HEK293 (cell line): ENCODE data around the gene MLLT3.

Source experiments
- CTCF ChIA-PET: fragments of 350-600 bp; formaldehyde crosslinking; extraction: SDS; loops from one replicate; lab custom pipeline; 2021; ENCODE audit warnings: antibody characterized with exemption; lab: Yijun Ruan, JAX
- POLR2A ChIA-PET: fragments of 300-600 bp; formaldehyde crosslinking; extraction: SDS; loops from one replicate; lab custom pipeline; 2020; ENCODE audit warnings: antibody characterized with exemption, inconsistent platforms; lab: Yijun Ruan, JAX
- H3K27ac ChIP-seq: fragments of 200-500 bp; sonication (Bioruptor generic); 2 replicates; pipeline ENCODE4 v1.5.1; 2014; ENCODE audit warnings: low read depth, low read length, control low read depth, inconsistent platforms; ENCODE audit errors: extremely low read depth
- H3K36me3 ChIP-seq, 2 experiments: fragments of 200-500 bp in 1 of 2; sonication (Bioruptor generic) in 1 of 2; 1 replicate in 1 of 2; 2 replicates in 1 of 2; pipeline ENCODE4 v1.5.1; 2014 to 2017; ENCODE audit warnings: inconsistent platforms in 2 of 2, low read length in 2 of 2; ENCODE audit not compliant: control insufficient read depth in 2 of 2, insufficient read depth in 1 of 2
- H3K4me1 ChIP-seq: fragments of 200-500 bp; sonication (Bioruptor generic); 2 replicates; pipeline ENCODE4 v1.5.1; 2014; ENCODE audit warnings: mild to moderate bottlenecking, low read length, inconsistent platforms; ENCODE audit not compliant: control insufficient read depth, insufficient read depth
- H3K4me3 ChIP-seq: 2 replicates; pipeline ENCODE4 v1.5.1; 2011; ENCODE audit warnings: low read depth, mild to moderate bottlenecking, control low read depth, low read length, moderate library complexity
- H3K9me3 ChIP-seq: fragments of 200-500 bp; sonication (Bioruptor generic); 2 replicates; pipeline ENCODE4 v1.5.1; 2014; ENCODE audit warnings: low read depth, low read length, inconsistent platforms; ENCODE audit not compliant: control insufficient read depth, insufficient read depth
- BCL11B ChIP-seq: fragments of 450-650 bp; formaldehyde crosslinking; IDR thresholded peaks from 2 replicates; pipeline ENCODE4 v1.5.1; 2016; ENCODE audit warnings: low read depth, missing biosample characterization, missing genetic modification characterization
- KLF17 ChIP-seq: fragments of 450-650 bp; formaldehyde crosslinking; IDR thresholded peaks from 2 replicates; pipeline ENCODE4 v1.5.1; 2016; ENCODE audit warnings: missing biosample characterization, missing genetic modification characterization
- SCRT2 ChIP-seq: fragments of 450-650 bp; formaldehyde crosslinking; IDR thresholded peaks from 2 replicates; pipeline ENCODE4 v1.5.1; 2016; ENCODE audit warnings: missing biosample characterization, missing genetic modification characterization
- SETDB1 ChIP-seq: IDR thresholded peaks from one replicate; pipeline ENCODE4 v1.6.1; 2017; ENCODE audit warnings: mild to moderate bottlenecking, low read length, moderate library complexity, mixed read lengths; ENCODE audit not compliant: insufficient read length
- ZBTB26 ChIP-seq: fragments of 450-650 bp; formaldehyde crosslinking; optimal IDR thresholded peaks from 2 replicates; pipeline ENCODE3; 2016; ENCODE audit warnings: missing biosample characterization, mild to moderate bottlenecking, missing genetic modification characterization
- ZNF146 ChIP-seq: fragments of 450-650 bp; formaldehyde crosslinking; IDR thresholded peaks from 2 replicates; pipeline ENCODE4 v1.5.1; 2016; ENCODE audit warnings: missing biosample characterization, missing genetic modification characterization
- ZNF48 ChIP-seq: fragments of 450-650 bp; formaldehyde crosslinking; IDR thresholded peaks from 2 replicates; pipeline ENCODE4 v1.5.1; 2016; ENCODE audit warnings: missing biosample characterization, missing genetic modification characterization

Gene MLLT3

GRCh38 chr9:20294046-20294750, 328.1 kb downstream of the MLLT3 start (continued):
- no peak for TF ChIP-seq BCL11B (tag by site-specific recombination)
- no peak for TF ChIP-seq ZBTB26
- no peak for TF ChIP-seq SETDB1
- TF ChIP-seq ZNF48 (tag by site-specific recombination), result no peak

GRCh38 chr9:20292002-20292401, 330.3 kb downstream of the MLLT3 start:
- no peak for TF ChIP-seq KLF17
- no peak for TF ChIP-seq ZNF146 (tag by site-specific recombination)
- no peak for TF ChIP-seq SCRT2 (tag by site-specific recombination)
- TF ChIP-seq, all 188 proteins: peak for 0
- no peak overlapping the region for H3K27ac ChIP-seq
- POLR2A ChIA-PET, result no interaction called here
- CTCF ChIA-PET, result interaction anchor here (0.7 kb wide), 3 partner anchors 80 to 964 kb away, joined by 3 read pairs; no protein-coding TSS in a partner anchor
- no peaks in the 10 kb centered on the region for H3K9me3 ChIP-seq
- no peak overlapping the region for H3K4me3 ChIP-seq
- H3K4me1 ChIP-seq, result no peaks in the 10 kb centered on the region
- H3K36me3 ChIP-seq, result no peaks in the 10 kb centered on the region
